ENCODE data around the gene KIF26A.

KIF26A gene

GRCh38 chr14:104101651-104102281 is 36.6 kb upstream of the KIF26A start:
- DNase-seq, result no peak

GRCh38 chr14:104102282-104102914 is 36.0 kb upstream of the KIF26A start:
- DNase-seq, result no peak

DNA sequence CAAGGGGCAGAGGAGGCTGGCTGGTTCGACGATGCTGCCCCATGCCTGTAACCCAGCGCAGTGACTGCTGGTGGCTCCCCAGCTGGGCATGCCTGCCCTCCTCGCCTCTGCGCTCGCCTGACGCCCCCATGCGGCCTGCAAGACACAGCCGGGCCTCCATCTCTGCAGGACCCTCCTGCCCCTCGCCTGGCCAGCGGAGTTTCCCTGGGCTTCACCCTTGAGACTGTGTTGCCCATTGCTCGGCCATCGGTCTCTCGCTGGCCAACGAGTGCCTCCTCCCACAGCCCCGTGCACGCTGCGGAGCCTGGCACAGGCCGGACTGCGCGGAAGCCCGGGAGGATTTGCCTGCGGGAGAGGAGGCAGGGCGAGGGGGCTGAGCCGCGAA is 35.3 kb upstream of the KIF26A start:
- DNase-seq, result no peak

DNA sequence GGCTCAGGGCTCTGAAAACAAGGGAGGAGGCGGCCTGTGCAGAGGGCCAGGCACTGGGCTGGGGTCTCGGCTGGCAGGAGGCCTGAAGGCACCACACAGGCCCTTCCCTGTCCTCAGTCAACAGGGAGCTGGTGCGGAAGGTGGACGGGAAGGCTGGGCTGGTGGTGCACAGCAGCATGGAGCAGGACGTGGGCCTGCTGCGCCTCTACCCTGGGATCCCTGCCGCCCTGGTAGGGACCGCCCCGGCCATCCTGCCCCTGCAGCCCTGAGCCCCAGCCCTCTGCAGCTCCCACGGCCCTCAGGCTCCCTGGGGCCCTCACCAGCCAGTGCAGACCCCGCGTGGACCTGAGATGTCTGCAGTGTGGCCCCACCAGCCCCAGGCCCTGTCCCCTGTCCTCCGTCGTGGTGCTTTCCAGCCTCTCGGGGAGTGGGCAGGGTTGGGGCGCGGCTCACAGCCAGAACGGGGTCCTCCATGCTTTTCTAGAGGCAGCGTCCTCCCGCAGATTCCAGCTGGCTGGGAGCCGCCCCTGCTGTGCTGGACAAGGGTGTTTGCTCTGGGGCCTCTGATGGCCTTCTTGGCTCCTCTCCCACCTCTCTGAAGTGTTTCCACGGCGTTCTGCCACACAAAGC is 34.8 kb upstream of the KIF26A start:
- no peak for DNase-seq

GRCh38 chr14:104104076-104104901 is 34.1 kb upstream of the KIF26A start:
- no peak for DNase-seq

DNA sequence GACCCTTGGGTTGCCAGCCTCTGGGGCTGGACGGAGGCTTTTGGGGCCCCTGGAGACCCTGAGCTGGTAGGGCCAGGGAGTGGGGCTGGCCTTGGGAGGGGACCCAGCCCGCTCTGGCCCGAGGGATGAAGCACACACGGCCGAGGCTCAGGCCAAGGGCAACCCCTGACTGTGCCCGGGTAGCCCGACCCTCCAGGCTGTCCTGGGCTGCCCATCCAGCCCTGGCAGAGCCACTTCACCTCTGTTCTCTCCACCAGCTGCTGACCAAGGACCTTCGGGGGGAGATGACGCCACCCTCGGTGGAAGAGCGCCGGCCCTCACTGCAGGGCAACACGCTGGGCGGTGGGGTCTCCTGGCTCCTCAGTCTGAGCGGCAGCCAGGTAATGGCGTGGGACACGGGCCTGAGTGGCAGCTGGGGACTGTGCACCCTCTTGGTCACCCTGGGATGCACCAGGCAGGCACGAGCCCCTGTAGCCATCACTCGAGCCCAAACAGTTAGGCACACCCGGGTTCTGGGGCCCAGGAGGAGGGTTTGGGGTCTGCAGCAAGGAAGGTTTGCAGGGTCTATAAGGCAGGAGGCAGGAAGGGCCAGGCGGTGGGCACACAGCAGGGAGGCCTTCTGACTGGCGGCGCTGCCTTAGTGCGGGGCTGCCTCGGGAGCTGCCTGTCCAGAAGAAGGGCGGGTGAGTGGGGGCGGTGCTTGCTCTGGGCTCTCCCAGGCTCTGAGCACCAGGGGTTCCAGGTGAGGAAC is 33.1 kb upstream of the KIF26A start:
- no peak for DNase-seq

DNA sequence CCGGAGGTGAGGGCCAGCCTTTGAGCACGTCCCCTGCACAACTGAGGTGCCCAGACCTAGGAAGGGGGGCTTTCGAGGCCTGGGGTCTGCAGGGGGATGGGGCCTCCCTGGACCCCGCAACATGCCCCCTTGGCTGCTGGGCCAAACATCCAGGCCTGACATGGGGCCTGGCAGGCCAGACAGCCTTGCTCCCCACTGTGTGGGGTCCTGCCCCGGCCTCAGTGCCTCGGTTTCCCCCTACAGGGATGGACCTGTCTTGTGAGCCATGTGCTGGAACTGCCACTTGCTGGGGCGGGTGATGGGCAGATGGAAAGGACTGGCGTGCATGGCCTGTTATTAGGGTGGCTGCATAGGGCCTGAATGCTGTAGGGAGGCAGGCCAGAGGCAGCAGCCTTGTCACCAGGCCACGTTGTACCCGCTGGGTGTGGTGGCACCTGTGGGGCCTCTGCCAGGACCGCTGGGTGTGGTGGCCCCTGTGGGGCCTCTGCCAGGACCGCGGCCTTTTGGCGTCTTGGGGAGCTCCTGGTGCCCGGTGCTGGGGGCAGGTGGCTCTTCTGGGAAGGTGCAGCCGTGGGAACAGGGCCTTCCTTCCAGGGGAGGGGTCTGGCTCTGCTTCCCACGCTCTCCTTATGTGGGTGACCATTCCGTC is 32.4 kb upstream of the KIF26A start:
- DNase-seq, result no peak

DNA sequence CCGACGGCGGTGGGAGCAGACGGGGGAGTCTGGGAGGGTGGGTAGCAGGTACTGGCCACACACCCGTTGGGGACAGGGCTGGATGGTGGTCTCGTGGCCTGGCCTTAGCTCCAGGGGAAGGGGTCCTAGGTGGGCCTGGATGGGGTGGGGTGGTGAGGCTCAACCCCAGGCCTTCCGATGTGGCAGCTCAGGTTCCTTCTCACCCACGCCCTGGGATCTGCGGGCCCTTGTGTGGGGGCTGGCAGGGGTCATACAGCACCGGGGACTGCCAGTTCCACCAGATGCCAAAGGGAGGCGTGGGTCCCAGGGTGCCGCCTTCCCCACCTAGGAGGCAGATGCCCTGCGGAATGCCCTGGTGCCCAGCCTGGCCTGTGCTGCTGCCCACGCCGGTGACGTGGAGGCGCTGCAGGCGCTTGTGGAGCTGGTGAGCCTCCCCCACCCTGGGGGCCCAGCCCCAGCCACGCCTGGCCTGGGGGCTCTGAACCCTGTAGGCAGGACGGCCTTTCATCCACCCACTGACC is 31.9 kb upstream of the KIF26A start:
- no peak for DNase-seq

DNA sequence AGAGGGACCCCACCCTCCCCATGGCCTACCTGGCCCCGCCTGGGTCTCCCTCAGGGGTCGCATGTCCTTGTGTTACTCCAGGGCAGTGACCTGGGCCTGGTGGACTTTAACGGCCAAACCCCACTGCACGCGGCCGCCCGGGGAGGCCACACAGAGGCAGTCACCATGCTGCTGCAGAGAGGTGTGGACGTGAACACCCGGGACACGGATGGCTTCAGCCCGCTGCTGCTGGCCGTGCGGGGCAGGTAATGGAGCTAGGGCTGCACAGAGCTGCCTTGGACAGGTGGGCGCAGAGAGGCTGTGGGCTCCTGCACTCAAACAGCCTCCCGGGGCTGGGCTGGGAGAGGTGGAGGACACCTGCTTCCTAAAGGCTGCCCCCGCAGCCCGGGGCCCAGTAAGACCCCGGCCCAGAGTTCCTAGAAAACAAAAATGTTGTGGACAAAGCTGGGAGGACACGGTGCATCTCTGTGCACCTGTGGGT is 31.2 kb upstream of the KIF26A start:
- DNase-seq, result no peak

GRCh38 chr14:104107611-104108569 is 30.5 kb upstream of the KIF26A start:
- DNase-seq, result no peak

- no peak for DNase-seq
Measured at GRCh38 chr14:104108570-104109541, 29.5 kb upstream of the KIF26A start.

DNA sequence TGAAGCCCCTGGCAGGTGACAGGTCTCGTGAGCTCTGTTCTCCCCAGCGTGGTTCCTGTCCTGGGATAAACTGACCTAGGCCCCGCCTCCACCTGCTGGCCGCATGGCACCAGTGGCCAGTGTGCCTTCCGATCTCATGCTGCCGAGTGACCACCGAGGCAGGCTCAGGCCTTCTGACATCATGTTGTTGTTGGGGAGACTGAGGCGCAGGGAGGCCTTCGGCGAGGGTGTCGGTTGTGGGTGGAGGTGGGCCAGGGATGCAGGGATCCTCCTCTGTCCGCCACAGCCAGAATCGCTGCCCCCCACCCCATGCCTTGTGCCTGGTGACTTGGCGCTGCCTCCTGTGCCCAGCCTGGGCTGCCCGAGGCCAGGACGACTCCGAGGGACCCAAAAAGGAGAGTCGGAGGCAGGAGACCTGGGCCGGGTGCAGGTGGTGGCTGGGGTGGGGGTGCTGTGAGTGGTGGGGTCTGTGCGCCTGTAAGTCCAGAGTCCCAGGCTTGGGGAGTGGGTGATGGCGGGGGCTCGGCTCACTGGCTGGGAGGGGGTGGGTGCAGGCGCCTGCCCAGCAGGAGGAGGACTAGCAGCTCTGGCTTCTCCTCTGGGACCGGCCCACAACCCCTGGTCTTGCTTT is 28.5 kb upstream of the KIF26A start:
- no peak for DNase-seq

DNA sequence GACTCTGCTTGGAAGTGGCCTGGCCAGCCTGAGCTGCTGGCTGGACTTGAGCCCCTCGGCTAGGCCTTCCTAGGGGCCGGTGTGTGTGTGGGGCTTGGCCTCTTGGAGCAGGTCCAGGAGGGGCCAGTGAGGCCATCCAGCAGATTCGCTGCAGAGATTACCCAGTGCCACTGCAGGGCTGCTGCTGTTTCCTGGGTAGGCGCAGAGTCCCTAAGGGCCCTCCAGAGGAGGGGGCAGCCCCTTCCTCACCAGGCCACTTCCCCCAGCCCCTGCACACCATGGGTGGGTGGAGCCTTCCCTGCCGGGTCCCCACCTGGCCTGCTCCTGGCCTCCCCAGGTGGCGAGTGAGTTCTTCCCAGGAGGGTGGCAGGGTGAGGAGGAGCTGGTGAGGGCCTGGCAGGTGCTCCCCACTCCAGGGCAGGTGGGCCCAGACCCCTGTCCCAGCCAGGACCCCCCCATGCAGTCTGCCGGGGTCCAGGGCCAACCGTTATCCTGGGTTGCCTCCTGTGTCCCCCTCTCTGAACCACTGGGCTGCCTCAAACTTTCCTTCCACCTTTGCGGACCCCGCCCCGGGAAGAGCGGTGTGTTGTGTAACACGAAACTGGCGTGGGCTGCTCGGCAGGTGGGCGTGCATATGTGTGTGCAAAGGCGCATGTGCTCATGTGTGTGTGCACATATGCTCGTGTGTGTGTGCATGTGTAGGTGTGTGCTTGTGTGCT is 27.7 kb upstream of the KIF26A start:
- DNase-seq, result no peak

DNA sequence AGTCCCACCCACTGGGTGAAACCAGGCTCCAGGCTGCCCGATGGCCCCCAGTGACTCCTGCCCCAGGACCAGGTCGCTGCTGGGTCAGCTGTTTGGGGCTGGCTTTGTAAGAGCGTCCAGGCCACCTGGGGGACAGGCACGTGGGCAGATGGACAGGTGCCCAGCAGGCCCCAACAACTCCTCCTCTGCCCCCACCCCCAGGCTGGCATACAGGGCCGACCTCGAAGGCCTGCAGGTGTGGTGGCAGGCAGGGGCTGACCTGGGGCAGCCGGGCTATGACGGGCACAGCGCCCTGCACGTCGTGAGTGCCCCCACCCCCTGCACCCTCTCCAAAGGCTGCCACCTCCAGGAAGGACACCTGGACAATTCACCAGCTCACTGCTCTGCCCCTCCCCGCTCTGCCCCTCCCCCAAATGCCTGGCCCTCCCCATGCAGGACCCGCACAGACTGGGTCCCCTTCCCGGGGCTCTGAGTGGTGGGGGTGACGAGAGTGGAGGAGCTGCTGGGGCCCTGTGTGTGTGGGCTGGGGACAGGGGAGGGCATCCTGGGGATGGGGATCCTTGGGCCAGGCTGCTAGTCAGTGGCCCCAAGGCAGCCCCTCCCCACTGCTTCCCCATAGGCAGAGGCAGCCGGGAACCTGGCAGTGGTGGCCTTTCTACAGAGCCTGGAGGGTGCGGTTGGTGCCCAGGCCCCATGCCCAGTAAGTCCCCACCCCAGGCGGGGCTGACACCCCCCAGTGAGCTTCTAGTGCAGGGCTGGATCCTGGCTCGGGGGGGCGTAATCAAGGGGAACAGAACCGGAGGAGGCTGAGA is 26.9 kb upstream of the KIF26A start:
- no peak for DNase-seq

DNA sequence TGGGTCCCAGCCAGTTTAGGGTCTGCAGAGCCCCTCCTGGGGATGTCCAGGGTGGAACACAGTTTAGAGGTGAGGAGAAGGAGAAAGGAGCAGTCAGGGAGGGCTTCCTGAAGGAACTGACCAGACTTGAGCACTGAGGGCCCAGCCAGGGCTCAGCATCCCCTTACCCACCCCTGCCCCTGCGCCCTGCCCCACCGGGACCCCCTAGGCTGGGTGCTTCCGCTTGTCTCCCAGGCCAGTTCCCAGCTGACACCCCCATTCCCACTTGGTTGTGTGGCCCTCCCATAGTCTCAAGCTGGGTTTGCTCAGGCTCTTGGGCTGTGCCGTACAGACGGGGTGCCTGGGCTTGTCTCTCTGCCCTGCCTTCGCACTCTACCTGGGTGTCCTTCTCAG is 26.3 kb upstream of the KIF26A start:
- DNase-seq, result no peak

DNA sequence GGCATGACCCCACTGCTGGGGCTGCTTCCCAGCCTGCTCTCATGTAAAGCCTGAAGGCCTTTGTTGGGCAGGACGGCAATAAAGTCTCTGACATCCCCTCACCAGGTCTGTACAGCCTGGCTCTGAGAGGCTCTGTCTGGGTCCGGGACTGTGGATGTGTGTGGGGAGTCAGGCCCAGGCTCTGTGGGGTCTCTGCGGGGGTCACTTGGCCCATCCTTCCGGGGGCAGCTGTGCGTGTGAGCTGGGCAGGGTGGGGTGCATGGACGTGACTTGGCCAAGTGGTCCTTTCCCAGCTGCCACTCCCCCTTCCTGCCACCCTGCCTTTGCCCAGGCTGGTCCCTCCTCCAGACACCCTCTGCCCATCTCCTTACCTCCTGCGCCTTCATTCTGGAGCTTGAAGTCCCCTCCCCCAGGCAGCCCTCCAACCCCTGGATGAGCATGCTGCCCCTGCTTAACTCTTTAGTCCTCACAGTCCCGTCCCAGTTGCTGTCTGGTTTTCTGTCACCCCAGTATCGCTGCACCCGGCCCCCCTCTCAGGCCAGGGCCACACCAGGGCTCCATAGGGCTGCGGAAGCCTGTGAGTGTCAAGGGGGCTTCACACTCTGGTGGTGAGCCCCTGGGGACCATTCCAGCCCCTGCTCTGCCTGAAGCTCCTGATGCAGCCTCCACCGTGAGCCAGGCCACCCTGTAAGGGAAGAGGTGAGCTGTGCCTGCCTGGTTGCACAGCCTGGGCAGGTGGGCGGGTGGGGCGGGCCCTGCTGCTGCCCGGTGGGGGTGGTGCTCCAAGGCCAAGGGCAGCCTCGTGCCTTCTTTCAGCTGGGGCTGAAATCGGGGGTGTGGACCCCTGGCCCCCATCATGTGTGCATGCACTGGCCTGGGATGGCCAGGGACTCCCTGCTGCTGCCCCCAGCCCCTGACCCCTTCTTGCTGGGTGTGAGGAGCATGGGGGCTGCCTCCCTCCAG is 25.5 kb upstream of the KIF26A start:
- DNase-seq, result no peak
